KMS-11 (cell line): Measurements from ENCODE around the gene SLC1A7.

Source experiments
- H2AFZ ChIP-seq: fragments of 200-600 bp; sonication (generic); 2 replicates; pipeline ENCODE4 v1.6.1; 2016; ENCODE audit warnings: antibody characterized with exemption, mixed run types, low read depth
- H3K27ac ChIP-seq: fragments of 200-600 bp; sonication (generic); 2 replicates; pipeline ENCODE4 v1.6.1; 2016; ENCODE audit warnings: mild to moderate bottlenecking, mixed run types
- H3K27me3 ChIP-seq: fragments of 200-600 bp; sonication (generic); 2 replicates; pipeline ENCODE4 v1.6.1; 2017; ENCODE audit warnings: mild to moderate bottlenecking, low read depth, mixed run types, moderate library complexity; ENCODE audit not compliant: insufficient read depth
- H3K36me3 ChIP-seq: fragments of 200-600 bp; sonication (generic); 2 replicates; pipeline ENCODE4 v1.6.1; 2017; ENCODE audit warnings: mild to moderate bottlenecking, mixed run types; ENCODE audit not compliant: insufficient read depth
- H3K4me1 ChIP-seq: fragments of 200-600 bp; sonication (generic); 2 replicates; pipeline ENCODE4 v1.6.1; 2016; ENCODE audit warnings: mild to moderate bottlenecking, low read depth, mixed run types; ENCODE audit not compliant: poor library complexity, severe bottlenecking
- H3K4me2 ChIP-seq: fragments of 200-600 bp; sonication (generic); 2 replicates; pipeline ENCODE4 v1.7.0; 2016; ENCODE audit warnings: mild to moderate bottlenecking, mixed run types
- H3K4me3 ChIP-seq: fragments of 200-600 bp; sonication (generic); IDR thresholded peaks from 2 replicates; pipeline ENCODE4 v1.6.1; 2017; ENCODE audit warnings: low read depth, low read length, mixed read lengths; ENCODE audit not compliant: insufficient read depth
- H3K79me2 ChIP-seq: fragments of 200-600 bp; sonication (generic); 2 replicates; pipeline ENCODE4 v1.6.1; 2016; ENCODE audit warnings: low read depth, mixed run types; ENCODE audit not compliant: insufficient read depth
- H3K9ac ChIP-seq: fragments of 200-600 bp; sonication (generic); 2 replicates; pipeline ENCODE4 v1.6.1; 2016; ENCODE audit warnings: mild to moderate bottlenecking, mixed run types
- H4K20me1 ChIP-seq: fragments of 200-600 bp; sonication (generic); 2 replicates; pipeline ENCODE4 v1.6.1; 2016; ENCODE audit warnings: mild to moderate bottlenecking, mixed run types; ENCODE audit not compliant: insufficient read depth
- TF ChIP-seq, protein P1 (sequence below): fragments of 200-600 bp; sonication (generic); conservative IDR thresholded peaks from 2 replicates; pipeline ENCODE4 v1.6.1; 2017; ENCODE audit warnings: low read depth, mild to moderate bottlenecking, antibody characterized with exemption, low read length, moderate library complexity, mixed read lengths

SLC1A7 gene

GRCh38 chr1:53089478-53090226 is 52.8 kb downstream of the SLC1A7 start:
- H2AFZ ChIP-seq, result no peak overlapping the region
- no peak overlapping the region for H3K9ac ChIP-seq
- no peaks in the 10 kb centered on the region for H3K4me1 ChIP-seq

GRCh38 chr1:53088616-53089300 is 53.7 kb downstream of the SLC1A7 start:
- H3K4me1 ChIP-seq, result no peaks in the 10 kb centered on the region
- peaks cover 12% of the 10 kb centered on the region; the same call in 1 of the 2 replicates for H3K27me3 ChIP-seq
- H3K79me2 ChIP-seq, result no peaks in the 10 kb centered on the region
- no peak overlapping the region for H3K9ac ChIP-seq
- no peak overlapping the region for H3K27ac ChIP-seq
- no peak overlapping the region for H3K4me3 ChIP-seq
- TF ChIP-seq, protein P1, sequence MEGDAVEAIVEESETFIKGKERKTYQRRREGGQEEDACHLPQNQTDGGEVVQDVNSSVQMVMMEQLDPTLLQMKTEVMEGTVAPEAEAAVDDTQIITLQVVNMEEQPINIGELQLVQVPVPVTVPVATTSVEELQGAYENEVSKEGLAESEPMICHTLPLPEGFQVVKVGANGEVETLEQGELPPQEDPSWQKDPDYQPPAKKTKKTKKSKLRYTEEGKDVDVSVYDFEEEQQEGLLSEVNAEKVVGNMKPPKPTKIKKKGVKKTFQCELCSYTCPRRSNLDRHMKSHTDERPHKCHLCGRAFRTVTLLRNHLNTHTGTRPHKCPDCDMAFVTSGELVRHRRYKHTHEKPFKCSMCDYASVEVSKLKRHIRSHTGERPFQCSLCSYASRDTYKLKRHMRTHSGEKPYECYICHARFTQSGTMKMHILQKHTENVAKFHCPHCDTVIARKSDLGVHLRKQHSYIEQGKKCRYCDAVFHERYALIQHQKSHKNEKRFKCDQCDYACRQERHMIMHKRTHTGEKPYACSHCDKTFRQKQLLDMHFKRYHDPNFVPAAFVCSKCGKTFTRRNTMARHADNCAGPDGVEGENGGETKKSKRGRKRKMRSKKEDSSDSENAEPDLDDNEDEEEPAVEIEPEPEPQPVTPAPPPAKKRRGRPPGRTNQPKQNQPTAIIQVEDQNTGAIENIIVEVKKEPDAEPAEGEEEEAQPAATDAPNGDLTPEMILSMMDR, result no peak
- H3K4me2 ChIP-seq, result no peak overlapping the region
- no peaks in the 10 kb centered on the region for H3K36me3 ChIP-seq
- H2AFZ ChIP-seq, result no peak overlapping the region
- no peaks in the 10 kb centered on the region for H4K20me1 ChIP-seq

More at GRCh38 chr1:53089478-53090226, 52.8 kb downstream of the SLC1A7 start:
- Histone ChIP-seq H3K79me2 (no peaks in the 10 kb centered on the region), H3K36me3 (no peaks in the 10 kb centered on the region), H3K27me3 (peaks cover 14% of the 10 kb centered on the region; the same call in 1 of the 2 replicates), H3K27ac (no peak overlapping the region), H3K4me2 (no peak overlapping the region), H3K4me3 (no peak overlapping the region), H4K20me1 (no peaks in the 10 kb centered on the region)
- TF ChIP-seq, protein P1, result no peak

- TF ChIP-seq, protein P1, result no peak
These were observed 54.8 kb downstream of the SLC1A7 start for GRCh38 chr1:53087332-53088285.

DNA sequence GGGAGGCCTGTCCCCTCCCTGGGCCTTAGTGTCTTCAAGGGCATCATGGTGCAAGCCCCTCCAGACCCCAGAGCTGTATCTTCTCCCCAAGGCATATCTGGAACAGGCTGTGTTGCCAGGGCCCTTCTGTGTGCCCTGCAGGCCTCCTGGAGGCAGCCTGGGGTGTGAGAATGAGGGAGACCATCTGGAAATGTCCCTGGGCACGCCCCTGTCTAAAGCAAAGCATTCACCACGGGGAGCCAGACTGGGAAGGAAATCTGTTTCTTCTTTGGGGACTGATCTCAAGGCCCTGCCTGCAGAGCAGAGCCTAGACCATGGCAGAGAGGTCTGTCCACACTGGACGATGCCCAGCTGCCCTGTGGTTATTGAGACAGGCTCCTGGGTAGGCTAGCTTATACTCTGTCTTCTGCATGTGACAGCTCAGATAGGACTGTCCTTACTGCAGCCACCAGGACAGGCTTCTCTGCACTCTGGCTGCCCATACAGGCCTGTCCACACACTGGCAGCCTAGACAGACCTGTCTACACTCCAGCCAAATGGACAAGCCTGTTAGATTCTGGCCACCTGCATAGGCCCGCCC is 55.9 kb downstream of the SLC1A7 start:
- Histone ChIP-seq H3K4me3 (no peak overlapping the region), H3K36me3 (no peaks in the 10 kb centered on the region), H4K20me1 (no peaks in the 10 kb centered on the region), H2AFZ (no peak overlapping the region), H3K79me2 (no peaks in the 10 kb centered on the region), H3K4me1 (no peaks in the 10 kb centered on the region), H3K4me2 (no peak overlapping the region), H3K27ac (no peak overlapping the region), H3K27me3 (no peaks in the 10 kb centered on the region), H3K9ac (no peak overlapping the region)
- TF ChIP-seq, protein P1, result no peak

More at GRCh38 chr1:53087332-53088285, 54.8 kb downstream of the SLC1A7 start:
- Histone ChIP-seq H3K9ac (no peak overlapping the region), H3K79me2 (no peaks in the 10 kb centered on the region), H3K4me1 (no peaks in the 10 kb centered on the region), H2AFZ (no peak overlapping the region), H3K27ac (no peak overlapping the region), H3K4me3 (no peak overlapping the region), H3K4me2 (no peak overlapping the region), H4K20me1 (no peaks in the 10 kb centered on the region), H3K36me3 (no peaks in the 10 kb centered on the region), H3K27me3 (peaks cover 4% of the 10 kb centered on the region; the same call in 1 of the 2 replicates)
